ENCODE data around the gene RAB26.
A peak's percentile ranks its signal among the peaks of the same experiment; 100 is the strongest.

Gene RAB26

GRCh38 chr16:2145843-2146242 lies 2.6 kb upstream of the RAB26 start:
- DNase-seq, result no peak

- no peak for DNase-seq
Measured at GRCh38 chr16:2147378-2147777, 1.0 kb upstream of the RAB26 start.

GRCh38 chr16:2148714-2149629 lies 547 bp downstream of the RAB26 start:
- peak; percentile 21 to 31 for DNase-seq

- DNase-seq, result peak; percentile 13 to 35
Measured at GRCh38 chr16:2149630-2150417, 1.4 kb downstream of the RAB26 start.

GRCh38 chr16:2150418-2151187 lies 2.2 kb downstream of the RAB26 start:
- DNase-seq, result peak; percentile 21 to 26

GRCh38 chr16:2151188-2152091 lies 3.0 kb downstream of the RAB26 start:
- peak in 1 of 2 donors; percentile 16 for DNase-seq

GRCh38 chr16:2152695-2153506 lies 4.5 kb downstream of the RAB26 start:
- DNase-seq, result peak; percentile 31 to 32

GRCh38 chr16:2154533-2155090 lies 6.2 kb downstream of the RAB26 start:
- no peak for DNase-seq

GRCh38 chr16:2155091-2155950 lies 6.9 kb downstream of the RAB26 start, which contains the start of gene TRAF7:
Gene TRAF7, plus strand, starts transcription at chr16:2155782. Its CDS starts 8,139 bp downstream, at chr16:2163921.
- peak; percentile 95 for DNase-seq

GRCh38 chr16:2155977-2156848 lies 7.8 kb downstream of the RAB26 start:
- DNase-seq, result peak in 1 of 2 donors; percentile 13

- DNase-seq, result no peak
Measured at GRCh38 chr16:2156849-2157224, 8.4 kb downstream of the RAB26 start.

GRCh38 chr16:2157480-2158261 lies 9.2 kb downstream of the RAB26 start:
- DNase-seq, result no peak

GRCh38 chr16:2158262-2158638 lies 9.8 kb downstream of the RAB26 start:
- DNase-seq, result no peak

GRCh38 chr16:2159175-2159838 lies 10.9 kb downstream of the RAB26 start:
- no peak for DNase-seq

- DNase-seq, result no peak
Measured at GRCh38 chr16:2160915-2161551, 12.6 kb downstream of the RAB26 start.

- no peak for DNase-seq
Measured at GRCh38 chr16:2161911-2162310, 13.5 kb downstream of the RAB26 start.

GRCh38 chr16:2162676-2163118 lies 14.3 kb downstream of the RAB26 start:
- DNase-seq, result no peak

Measured in stimulated activated CD4-positive, alpha-beta T cell treated with anti-CD3 and anti-CD28 coated beads, Interleukin-2, amount 100 ng/mL, for 48 hours (primary cell).